ENCODE results near the gene PPIF.

The PPIF gene

DNA sequence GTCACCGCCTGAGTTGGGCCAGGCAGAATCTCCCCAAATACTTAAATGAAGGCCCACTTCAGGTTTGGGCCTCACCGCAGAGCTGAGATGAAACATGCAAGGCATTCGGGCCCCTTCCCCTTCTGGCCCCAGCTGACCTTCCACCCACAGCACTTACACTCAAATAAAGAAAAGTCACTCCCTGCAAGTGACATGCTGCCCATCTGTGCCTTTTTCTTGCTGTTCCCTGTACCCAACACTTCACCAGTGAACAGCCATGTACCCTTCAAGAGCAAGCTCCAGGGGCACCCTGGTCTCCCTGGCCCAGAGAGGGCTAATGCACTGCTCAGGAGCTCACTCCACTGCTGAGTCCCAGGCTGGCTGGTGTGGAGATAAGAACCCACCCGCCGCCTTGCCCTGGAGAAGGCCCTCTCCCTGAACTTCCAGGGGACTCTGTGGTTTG, 57.4 kb downstream of the PPIF start:
- DNase-seq, result no peak

Measured in RPMI8226 (cell line).